Keratinocyte (primary cell): ENCODE data around the gene TMEM52B. TPM values are rescaled to one million over a fixed set of nuclear protein-coding genes. Genes with fewer than 3 reads are reported as not detected.

Source experiments
- DNase-seq: peaks from one replicate; pipeline ENCODE4 v3.0.0-alpha.2; 2011; ENCODE audit warnings: low read depth, missing footprints, low spot score
- FAIRE-seq: peaks from 2 replicates; lab custom pipeline; 2011; peaks lifted over from hg19 to GRCh38; lab: Jason Lieb, UNC
- H2AFZ ChIP-seq: 2 replicates; pipeline ENCODE4 v1.6.0; 2012; ENCODE audit warnings: low read length, control low read depth, inconsistent platforms; ENCODE audit not compliant: control insufficient read depth
- H3K27ac ChIP-seq: 2 replicates; pipeline ENCODE4 v1.5.1; 2011; ENCODE audit warnings: low read length; ENCODE audit not compliant: control insufficient read depth, insufficient read depth
- H3K27me3 ChIP-seq: 3 replicates; pipeline ENCODE4 v1.6.0; 2011; ENCODE audit warnings: low read length; ENCODE audit not compliant: control insufficient read depth, insufficient read depth; ENCODE audit errors: extremely low read depth
- H3K36me3 ChIP-seq, 2 experiments: 2 replicates in 1 of 2; 3 replicates in 1 of 2; pipeline ENCODE4 v1.5.1; 2011; ENCODE audit warnings: low read length in 2 of 2, mild to moderate bottlenecking in 1 of 2; ENCODE audit not compliant: control insufficient read depth in 2 of 2, insufficient read depth in 2 of 2; ENCODE audit errors: extremely low read depth in 1 of 2
- H3K4me1 ChIP-seq: 3 replicates; pipeline ENCODE4 v1.5.1; 2011; ENCODE audit warnings: low read length; ENCODE audit not compliant: control insufficient read depth, insufficient read depth; ENCODE audit errors: extremely low read depth
- H3K4me2 ChIP-seq: 3 replicates; pipeline ENCODE4 v1.6.0; 2011; ENCODE audit warnings: low read depth, low read length; ENCODE audit not compliant: control insufficient read depth, insufficient read depth; ENCODE audit errors: extremely low read depth
- H3K4me3 ChIP-seq, 3 experiments: fragments of 200-600 bp in 1 of 3; sonication (generic) in 1 of 3; 2 replicates in 2 of 3; 3 replicates in 1 of 3; pipeline ENCODE4 v1.5.1; 2011 to 2016; ENCODE audit warnings: low read length in 3 of 3, mild to moderate bottlenecking in 3 of 3, control low read depth in 2 of 3, inconsistent platforms in 1 of 3, low read depth in 1 of 3, mixed read lengths in 1 of 3, mixed run types in 1 of 3, moderate library complexity in 1 of 3; ENCODE audit not compliant: control insufficient read depth in 2 of 3, insufficient read depth in 2 of 3; ENCODE audit errors: extremely low read depth in 1 of 3
- H3K79me2 ChIP-seq: 2 replicates; pipeline ENCODE4 v1.6.0; 2012; ENCODE audit warnings: low read length; ENCODE audit not compliant: control insufficient read depth, insufficient read depth
- H3K9ac ChIP-seq: 3 replicates; pipeline ENCODE4 v1.6.0; 2011; ENCODE audit warnings: low read length; ENCODE audit not compliant: control insufficient read depth, insufficient read depth; ENCODE audit errors: extremely low read depth
- H3K9me1 ChIP-seq: 3 replicates; pipeline ENCODE4 v1.6.0; 2011; ENCODE audit warnings: low read length; ENCODE audit not compliant: control insufficient read depth, insufficient read depth; ENCODE audit errors: extremely low read depth
- H3K9me3 ChIP-seq: 2 replicates; pipeline ENCODE4 v1.5.1; 2012; ENCODE audit warnings: low read depth, low read length; ENCODE audit not compliant: control insufficient read depth
- H4K20me1 ChIP-seq: 3 replicates; pipeline ENCODE4 v1.6.0; 2011; ENCODE audit warnings: low read length; ENCODE audit not compliant: control insufficient read depth, insufficient read depth; ENCODE audit errors: extremely low read depth
- CTCF ChIP-seq, 3 experiments: IDR thresholded peaks in 1 of 3; conservative IDR thresholded peaks in 1 of 3; optimal IDR thresholded peaks in 1 of 3; 2 replicates in 2 of 3; 3 replicates in 1 of 3; pipeline versions ENCODE3 to v1.5.1; 2011; ENCODE audit warnings: low read length in 3 of 3, mild to moderate bottlenecking in 3 of 3, moderate library complexity in 2 of 3, control low read depth in 1 of 3, inconsistent platforms in 1 of 3; ENCODE audit not compliant: insufficient read depth in 2 of 3; ENCODE audit errors: extremely low read depth in 1 of 3
- EZH2 ChIP-seq: IDR thresholded peaks from one replicate; pipeline ENCODE4 v1.6.1; 2012; ENCODE audit warnings: inconsistent platforms, mild to moderate bottlenecking, low read length, moderate library complexity
- dilution Hi-C: fragments of 300-500 bp; cut with MboI; formaldehyde crosslinking; loops from one replicate; pipeline ENCODE4 v1.7.0; 2020; ENCODE audit warnings: low sequenced_read_pairs; ENCODE audit not compliant: extremely low pct_ligation_motif_present
- polyA plus RNA-seq, 5 experiments: library from polyadenylated mRNA; depleted of rRNA in 3 of 5; stranded (reverse) in 3 of 5; stranded (forward) in 1 of 5; unstranded in 1 of 5; fragments of >200 nt; gene quantifications; 1 replicate in 1 of 5; 2 replicates in 3 of 5; 3 replicates in 1 of 5; pipeline versions ENCODE4 v1.2.1 to v1.2.3, GENCODE V29; 2011 to 2012; ENCODE audit warnings: missing spikeins in 2 of 5, low read depth in 1 of 5, low replicate concordance in 1 of 5

Gene TMEM52B
- polyA plus RNA-seq, 1 donor (not counting 4 experiments of a cell fraction or from before 2014, with no cell fraction given): not detected

- H3K4me1 ChIP-seq: peaks cover 17% of the 10 kb centered on the region
- peak overlapping the region; percentile 60 for H2AFZ ChIP-seq
- H3K9ac ChIP-seq: peak overlapping the region; percentile 93
- no peaks in the 10 kb centered on the region for H3K79me2 ChIP-seq
- no peaks in the 10 kb centered on the region for H3K9me1 ChIP-seq
- H3K27ac ChIP-seq: peak overlapping the region; percentile 99
- dilution Hi-C loops: no loop called here
- peaks cover 2% of the 10 kb centered on the region for H4K20me1 ChIP-seq
- H3K27me3 ChIP-seq: no peaks in the 10 kb centered on the region
- no peaks in the 10 kb centered on the region for H3K9me3 ChIP-seq
- peak; percentile 93 for FAIRE-seq
- peak; percentile 96 for DNase-seq
- no peaks in the 10 kb centered on the region for H3K36me3 ChIP-seq
- H3K4me2 ChIP-seq: peak overlapping the region; percentile 99
- TF ChIP-seq EZH2: no peak
- TF ChIP-seq CTCF (optimal IDR thresholded peaks at IDR 0.05 in 1 of 3, IDR thresholded peaks at IDR 0.05 in 1 of 3, conservative IDR thresholded peaks at IDR 0.05 in 1 of 3; ENCODE audit: extremely low read depth in 1 of 3, insufficient read depth in 2 of 3, low read length in 3 of 3): no peak
- H3K4me3 ChIP-seq: peak overlapping the region; percentile 66 to 88 (median 87)
These were observed 33.3 kb downstream of the TMEM52B start for GRCh38 chr12:10211940-10212738.

- Histone ChIP-seq H3K27me3 (no peaks in the 10 kb centered on the region), H3K9me3 (no peaks in the 10 kb centered on the region), H4K20me1 (peaks cover 2% of the 10 kb centered on the region), H3K9me1 (no peaks in the 10 kb centered on the region), H3K79me2 (no peaks in the 10 kb centered on the region), H3K4me3 (peak within 1 kb of the TSS; percentile 66 to 88 (median 87)), H3K36me3 (no peaks in the 10 kb centered on the region), H3K27ac (peak within 1 kb of the TSS; percentile 99), H2AFZ (peak within 1 kb of the TSS; percentile 92), H3K9ac (peak within 1 kb of the TSS; percentile 93), H3K4me2 (peak within 1 kb of the TSS; percentile 99), H3K4me1 (peaks cover 17% of the 10 kb centered on the region)
- FAIRE-seq (no peak), DNase-seq (no peak)
- TF ChIP-seq CTCF (optimal IDR thresholded peaks at IDR 0.05 in 1 of 3, IDR thresholded peaks at IDR 0.05 in 1 of 3, conservative IDR thresholded peaks at IDR 0.05 in 1 of 3; ENCODE audit: extremely low read depth in 1 of 3, insufficient read depth in 2 of 3, low read length in 3 of 3) (no peak), EZH2 (no peak)
- dilution Hi-C loops: no loop called here
These were observed 33.9 kb downstream of the TMEM52B start, which contains the start of gene GABARAPL1 for GRCh38 chr12:10212739-10213131. TSS of gene GABARAPL1 (plus strand) at chr12:10212877. CDS start at chr12:10213130, 253 bp downstream.
